ENCODE results near the gene SLC9A9.

GRCh38 chr3:143821862-143822261 lies 26.4 kb downstream of the SLC9A9 start:
- TF ChIP-seq CTCF (IDR thresholded peaks at IDR 0.05) (no peak), EP300 (IDR thresholded peaks at IDR 0.05; ENCODE audit: low read depth) (no peak), POLR2A (IDR thresholded peaks at IDR 0.05) (no peak)

Data from transverse colon (tissue), 3 donors.